ENCODE results near the gene BTNL9. TPM values are rescaled to one million over a fixed set of nuclear protein-coding genes. Genes with fewer than 3 reads are reported as not detected.
"Not testable (repeated sequence)": the region's sequence is repeated elsewhere in the genome, so short reads cannot be mapped to it uniquely, and the experiment has no call there.

Gene BTNL9
- total and polyA plus RNA-seq, 4 donors: 3.6 to 16.3 (median 10.0) TPM

- DNase-seq (ENCODE audit: low read depth in 4 of 6, low spot score in 6 of 6): no peak
- Histone ChIP-seq H3K27ac (ENCODE audit: low read depth, low read length) (no peak overlapping the region), H3K27me3 (ENCODE audit: control insufficient read depth, insufficient read depth, low read length) (peaks cover 13% of the 10 kb centered on the region), H3K4me1 (ENCODE audit: control insufficient read depth, insufficient read depth, low read length) (no peaks in the 10 kb centered on the region), H3K9me3 (ENCODE audit: control insufficient read depth, insufficient read depth, low read length) (no peaks in the 10 kb centered on the region), H3K4me3 (ENCODE audit: low read depth, low read length) (no peak overlapping the region), H3K36me3 (ENCODE audit: control insufficient read depth, insufficient read depth, low read length) (no peaks in the 10 kb centered on the region)
- 65% methylated on average over 8 of the region's 15 CpGs for WGBS (ENCODE audit: insufficient coverage)
These were observed 2.1 kb downstream of the BTNL9 start for GRCh38 chr5:181042036-181042713.

- Histone ChIP-seq H3K27ac (ENCODE audit: low read depth, low read length) (no peak overlapping the region), H3K27me3 (ENCODE audit: control insufficient read depth, insufficient read depth, low read length) (peaks cover 13% of the 10 kb centered on the region), H3K4me3 (ENCODE audit: low read depth, low read length) (no peak overlapping the region), H3K9me3 (ENCODE audit: control insufficient read depth, insufficient read depth, low read length) (no peaks in the 10 kb centered on the region), H3K4me1 (ENCODE audit: control insufficient read depth, insufficient read depth, low read length) (no peaks in the 10 kb centered on the region), H3K36me3 (ENCODE audit: control insufficient read depth, insufficient read depth, low read length) (no peaks in the 10 kb centered on the region)
- 82% methylated on average over 8 of the region's 11 CpGs for WGBS (ENCODE audit: insufficient coverage)
- no peak for DNase-seq (ENCODE audit: low read depth in 4 of 6, low spot score in 6 of 6)
These were observed 2.7 kb downstream of the BTNL9 start for GRCh38 chr5:181042722-181043121.

- 88% methylated on average over 9 of the region's 12 CpGs for WGBS (ENCODE audit: insufficient coverage)
- no peak for DNase-seq (ENCODE audit: low read depth in 4 of 6, low spot score in 6 of 6)
- H3K27ac ChIP-seq (ENCODE audit: low read depth, low read length): no peak overlapping the region
- H3K36me3 ChIP-seq (ENCODE audit: control insufficient read depth, insufficient read depth, low read length): no peaks in the 10 kb centered on the region
- peaks cover 20% of the 10 kb centered on the region for H3K27me3 ChIP-seq (ENCODE audit: control insufficient read depth, insufficient read depth, low read length)
- no peak overlapping the region for H3K4me3 ChIP-seq (ENCODE audit: low read depth, low read length)
- no peaks in the 10 kb centered on the region for H3K9me3 ChIP-seq (ENCODE audit: control insufficient read depth, insufficient read depth, low read length)
- H3K4me1 ChIP-seq (ENCODE audit: control insufficient read depth, insufficient read depth, low read length): no peaks in the 10 kb centered on the region
These were observed 3.4 kb downstream of the BTNL9 start for GRCh38 chr5:181043285-181044092.

GRCh38 chr5:181044093-181044599, 4.1 kb downstream of the BTNL9 start:
- no peak for DNase-seq (ENCODE audit: low read depth in 4 of 6, low spot score in 6 of 6)
- WGBS (ENCODE audit: insufficient coverage): 82% methylated on average over 10 of the region's 10 CpGs

GRCh38 chr5:181044662-181045305, 4.7 kb downstream of the BTNL9 start:
- Histone ChIP-seq H3K9me3 (ENCODE audit: control insufficient read depth, insufficient read depth, low read length) (no peaks in the 10 kb centered on the region), H3K27ac (ENCODE audit: low read depth, low read length) (no peak overlapping the region), H3K4me3 (ENCODE audit: low read depth, low read length) (no peak overlapping the region), H3K36me3 (ENCODE audit: control insufficient read depth, insufficient read depth, low read length) (no peaks in the 10 kb centered on the region), H3K27me3 (ENCODE audit: control insufficient read depth, insufficient read depth, low read length) (peaks cover 29% of the 10 kb centered on the region), H3K4me1 (ENCODE audit: control insufficient read depth, insufficient read depth, low read length) (no peaks in the 10 kb centered on the region)
- DNase-seq (ENCODE audit: low read depth in 4 of 6, low spot score in 6 of 6): no peak
- WGBS (ENCODE audit: insufficient coverage): 65% methylated on average over 11 of the region's 11 CpGs

More at GRCh38 chr5:181044093-181044599, 4.1 kb downstream of the BTNL9 start:
- Histone ChIP-seq H3K4me1 (ENCODE audit: control insufficient read depth, insufficient read depth, low read length) (no peaks in the 10 kb centered on the region), H3K27ac (ENCODE audit: low read depth, low read length) (no peak overlapping the region), H3K36me3 (ENCODE audit: control insufficient read depth, insufficient read depth, low read length) (no peaks in the 10 kb centered on the region), H3K4me3 (ENCODE audit: low read depth, low read length) (no peak overlapping the region), H3K27me3 (ENCODE audit: control insufficient read depth, insufficient read depth, low read length) (peaks cover 23% of the 10 kb centered on the region), H3K9me3 (ENCODE audit: control insufficient read depth, insufficient read depth, low read length) (no peaks in the 10 kb centered on the region)

- DNase-seq (ENCODE audit: low read depth in 4 of 6, low spot score in 6 of 6): no peak
These were observed 5.2 kb downstream of the BTNL9 start for GRCh38 chr5:181045316-181045715.

GRCh38 chr5:181045857-181046256, 5.8 kb downstream of the BTNL9 start:
- H3K27me3 ChIP-seq (ENCODE audit: control insufficient read depth, insufficient read depth, low read length): peaks cover 36% of the 10 kb centered on the region
- not testable (repeated sequence) for H3K4me1 ChIP-seq (ENCODE audit: control insufficient read depth, insufficient read depth, low read length); H3K27ac ChIP-seq (ENCODE audit: low read depth, low read length); H3K4me3 ChIP-seq (ENCODE audit: low read depth, low read length); DNase-seq (ENCODE audit: low read depth in 4 of 6, low spot score in 6 of 6); H3K36me3 ChIP-seq (ENCODE audit: control insufficient read depth, insufficient read depth, low read length); H3K9me3 ChIP-seq (ENCODE audit: control insufficient read depth, insufficient read depth, low read length)
- WGBS (ENCODE audit: insufficient coverage): 7% methylated on average over 1 of the region's 1 CpG

More at GRCh38 chr5:181045316-181045715, 5.2 kb downstream of the BTNL9 start:
- H3K36me3 ChIP-seq (ENCODE audit: control insufficient read depth, insufficient read depth, low read length): no peaks in the 10 kb centered on the region
- H3K4me3 ChIP-seq (ENCODE audit: low read depth, low read length): no peak overlapping the region
- H3K9me3 ChIP-seq (ENCODE audit: control insufficient read depth, insufficient read depth, low read length): no peaks in the 10 kb centered on the region
- WGBS (ENCODE audit: insufficient coverage): 69% methylated on average over 9 of the region's 10 CpGs
- H3K4me1 ChIP-seq (ENCODE audit: control insufficient read depth, insufficient read depth, low read length): no peaks in the 10 kb centered on the region
- H3K27ac ChIP-seq (ENCODE audit: low read depth, low read length): no peak overlapping the region
- peaks cover 34% of the 10 kb centered on the region for H3K27me3 ChIP-seq (ENCODE audit: control insufficient read depth, insufficient read depth, low read length)

- H3K27me3 ChIP-seq (ENCODE audit: control insufficient read depth, insufficient read depth, low read length): peaks cover 46% of the 10 kb centered on the region
- WGBS (ENCODE audit: insufficient coverage): no CpG with 5 or more reads among the region's 2 CpGs
- H3K36me3 ChIP-seq (ENCODE audit: control insufficient read depth, insufficient read depth, low read length): no peaks in the 10 kb centered on the region
- H3K4me3 ChIP-seq (ENCODE audit: low read depth, low read length): no peak overlapping the region
- no peak for DNase-seq (ENCODE audit: low read depth in 4 of 6, low spot score in 6 of 6)
- no peak overlapping the region for H3K27ac ChIP-seq (ENCODE audit: low read depth, low read length)
- no peaks in the 10 kb centered on the region for H3K9me3 ChIP-seq (ENCODE audit: control insufficient read depth, insufficient read depth, low read length)
- H3K4me1 ChIP-seq (ENCODE audit: control insufficient read depth, insufficient read depth, low read length): no peaks in the 10 kb centered on the region
These were observed 7.2 kb downstream of the BTNL9 start for GRCh38 chr5:181047288-181047687.

GRCh38 chr5:181047921-181048320, 7.9 kb downstream of the BTNL9 start:
- Histone ChIP-seq H3K4me3 (ENCODE audit: low read depth, low read length) (no peak overlapping the region), H3K4me1 (ENCODE audit: control insufficient read depth, insufficient read depth, low read length) (no peaks in the 10 kb centered on the region), H3K27ac (ENCODE audit: low read depth, low read length) (no peak overlapping the region), H3K36me3 (ENCODE audit: control insufficient read depth, insufficient read depth, low read length) (no peaks in the 10 kb centered on the region), H3K27me3 (ENCODE audit: control insufficient read depth, insufficient read depth, low read length) (peaks cover 48% of the 10 kb centered on the region), H3K9me3 (ENCODE audit: control insufficient read depth, insufficient read depth, low read length) (no peaks in the 10 kb centered on the region)
- 92% methylated on average over 11 of the region's 15 CpGs for WGBS (ENCODE audit: insufficient coverage)
- no peak for DNase-seq (ENCODE audit: low read depth in 4 of 6, low spot score in 6 of 6)

All from spinal cord (tissue), 10 donors.